B cell (primary cell): Measurements from ENCODE around the gene GAB3.
"Not testable (repeated sequence)": the region's sequence is repeated elsewhere in the genome, so short reads cannot be mapped to it uniquely, and the experiment has no call there.

ENCODE experiments used
- CTCF ChIP-seq: fragments of 200-600 bp; IDR thresholded peaks from one replicate; pipeline ENCODE4 v1.8.0; 2022; ENCODE audit warnings: antibody characterized with exemption, mild to moderate bottlenecking
- EZH2 ChIP-seq: IDR thresholded peaks from 2 replicates; pipeline ENCODE4 v1.6.1; 2012; ENCODE audit warnings: borderline replicate concordance, low read depth, mild to moderate bottlenecking, moderate library complexity, low read length; ENCODE audit not compliant: insufficient read depth, poor library complexity, severe bottlenecking

- not testable (repeated sequence) for TF ChIP-seq CTCF, EZH2
Observed at GRCh38 chrX:154630949-154631348, 119.9 kb downstream of the GAB3 start.
